GM18867 (cell line): ENCODE data around the gene ANKRD62.

ENCODE experiments used
- ATAC-seq: cut with Tn5 transposase; IDR thresholded peaks from one replicate; pipeline ENCODE4 v1.9.1; 2021; ENCODE audit warnings: mild to moderate bottlenecking, moderate library complexity; ENCODE audit not compliant: unreplicated experiment

ANKRD62 gene

DNA sequence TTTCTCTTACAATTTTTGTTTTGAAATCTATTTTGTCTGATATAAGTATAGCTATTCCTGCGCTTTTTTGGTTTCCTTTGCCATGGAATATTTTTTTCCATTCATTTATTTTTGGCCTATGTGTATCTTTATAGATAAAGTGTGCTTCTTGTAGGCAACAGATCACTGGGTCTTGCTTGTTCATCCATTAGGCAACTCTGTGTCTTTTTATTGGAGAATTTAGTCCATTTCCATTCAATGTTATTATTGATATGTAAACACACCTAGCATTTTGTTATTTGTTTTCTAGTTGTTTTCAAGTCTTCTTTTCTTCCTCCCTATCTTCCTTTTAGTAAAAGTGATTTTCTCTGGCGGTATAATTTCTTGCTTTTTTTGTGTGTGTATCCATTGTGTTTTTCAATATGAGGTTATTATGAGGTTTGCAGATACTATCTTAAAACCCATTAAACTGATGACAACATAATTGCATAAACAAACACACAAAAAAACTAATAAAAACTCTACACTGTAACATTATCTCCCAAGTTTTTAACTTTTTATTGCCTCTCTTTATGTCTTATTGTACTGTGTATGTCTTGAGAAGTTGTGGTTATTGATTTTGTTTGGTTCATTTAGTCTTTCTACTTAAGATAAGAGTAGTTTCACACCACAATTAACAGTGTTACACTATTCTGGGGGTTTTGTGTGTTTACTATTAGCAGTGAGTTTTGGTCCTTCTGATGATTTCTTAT is 71.6 kb downstream of the ANKRD62 start:
- no peak for ATAC-seq
